Measurements from ENCODE around the gene ELP4.

The ELP4 gene

DNA sequence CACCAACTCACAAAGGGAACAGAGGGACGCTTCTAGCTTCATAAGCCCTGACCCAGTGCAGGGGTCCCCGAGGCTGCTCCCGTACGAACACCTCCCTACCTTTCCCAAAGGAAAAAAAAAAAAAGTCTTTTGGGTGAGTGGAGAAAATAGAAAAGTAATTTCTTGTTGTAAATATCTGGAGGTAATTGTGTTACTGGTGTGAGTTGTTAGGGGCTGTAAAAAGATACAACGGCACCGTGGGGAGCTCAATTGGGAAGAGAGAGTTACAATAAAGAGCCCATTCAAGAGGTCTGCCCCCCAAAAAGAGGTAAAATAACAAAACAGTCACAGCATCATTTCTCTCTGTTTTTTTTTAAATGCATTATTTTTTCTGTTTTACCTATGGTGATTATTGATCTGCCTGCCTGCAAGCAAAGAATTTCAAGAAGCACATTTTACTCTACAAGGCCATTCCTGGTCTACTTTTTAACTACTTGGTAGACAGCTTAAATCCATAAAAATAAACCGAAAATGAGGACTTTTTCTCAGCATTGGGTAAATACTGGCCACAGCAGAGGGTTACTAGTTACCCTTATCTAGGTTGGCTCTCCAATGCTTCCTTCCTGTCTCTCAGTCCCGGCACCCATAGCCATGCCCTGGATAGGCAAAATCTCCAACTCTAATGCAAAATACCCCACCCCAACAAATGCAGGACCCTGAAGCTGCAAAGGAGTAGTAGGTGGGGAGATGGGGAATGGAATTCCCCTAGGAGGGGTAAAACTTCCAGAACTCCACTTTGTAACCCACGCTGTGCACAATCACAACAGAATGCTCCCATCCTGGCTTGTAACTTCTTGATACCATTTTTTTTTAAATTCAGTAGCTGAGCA is 298.5 kb downstream of the ELP4 start:
- ChIA-PET POLR2A (interaction anchor here (1.1 kb wide), 1 partner anchor 8 kb away, joined by 4 read pairs; no protein-coding TSS in a partner anchor), CTCF (interaction anchor here (0.6 to 3.2 kb wide), 7 partner anchors 62 to 514 kb away, joined by 3 to 13 read pairs (median 4); no protein-coding TSS in a partner anchor)
- Histone ChIP-seq H3K4me3 (ENCODE audit: low read depth, low read length) (peak overlapping the region; percentile 84), H3K9me3 (ENCODE audit: control insufficient read depth, insufficient read depth, low read depth, low read length) (no peaks in the 10 kb centered on the region), H3K27ac (ENCODE audit: extremely low read depth, low read depth, low read length) (peak overlapping the region; percentile 93; the same call in 1 of the 2 replicates), H3K4me1 (ENCODE audit: control insufficient read depth, insufficient read depth, low read length) (no peaks in the 10 kb centered on the region), H3K36me3 (ENCODE audit: control insufficient read depth in 2 of 2, insufficient read depth in 1 of 2, low read length in 2 of 2) (peaks cover 0 to 41% of the 10 kb centered on the region in 2 experiments; a peak in 1 of 3 replicates)
- TF ChIP-seq ZSCAN23 (tag by site-specific recombination; IDR thresholded peaks at IDR 0.05): no peak
- TF ChIP-seq YY1 (tag by site-specific recombination; IDR thresholded peaks at IDR 0.05): no peak
- no peak for TF ChIP-seq ZNF600 (tag by site-specific recombination; IDR thresholded peaks at IDR 0.05)
- TF ChIP-seq, protein P1, sequence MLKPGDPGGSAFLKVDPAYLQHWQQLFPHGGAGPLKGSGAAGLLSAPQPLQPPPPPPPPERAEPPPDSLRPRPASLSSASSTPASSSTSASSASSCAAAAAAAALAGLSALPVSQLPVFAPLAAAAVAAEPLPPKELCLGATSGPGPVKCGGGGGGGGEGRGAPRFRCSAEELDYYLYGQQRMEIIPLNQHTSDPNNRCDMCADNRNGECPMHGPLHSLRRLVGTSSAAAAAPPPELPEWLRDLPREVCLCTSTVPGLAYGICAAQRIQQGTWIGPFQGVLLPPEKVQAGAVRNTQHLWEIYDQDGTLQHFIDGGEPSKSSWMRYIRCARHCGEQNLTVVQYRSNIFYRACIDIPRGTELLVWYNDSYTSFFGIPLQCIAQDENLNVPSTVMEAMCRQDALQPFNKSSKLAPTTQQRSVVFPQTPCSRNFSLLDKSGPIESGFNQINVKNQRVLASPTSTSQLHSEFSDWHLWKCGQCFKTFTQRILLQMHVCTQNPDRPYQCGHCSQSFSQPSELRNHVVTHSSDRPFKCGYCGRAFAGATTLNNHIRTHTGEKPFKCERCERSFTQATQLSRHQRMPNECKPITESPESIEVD (tag by site-specific recombination; IDR thresholded peaks at IDR 0.05): no peak
- no peak for TF ChIP-seq ZSCAN16 (tag by site-specific recombination; IDR thresholded peaks at IDR 0.05)
- no peak for TF ChIP-seq ZEB2 (tag by site-specific recombination; IDR thresholded peaks at IDR 0.05)
- TF ChIP-seq ZNF530 (tag by site-specific recombination; IDR thresholded peaks at IDR 0.05; ENCODE audit: low read depth): no peak
- TF ChIP-seq ZNF626 (tag by site-specific recombination; IDR thresholded peaks at IDR 0.05): no peak
- TF ChIP-seq ZNF292 (tag by site-specific recombination; IDR thresholded peaks at IDR 0.05; ENCODE audit: borderline replicate concordance, low read depth): no peak
- no peak for TF ChIP-seq EGR2 (tag by site-specific recombination; IDR thresholded peaks at IDR 0.05; ENCODE audit: low read depth)
- TF ChIP-seq MYNN (tag by site-specific recombination; IDR thresholded peaks at IDR 0.05; ENCODE audit: borderline replicate concordance): no peak
- TF ChIP-seq ZNF501 (tag by site-specific recombination; IDR thresholded peaks at IDR 0.05): no peak
- no peak for TF ChIP-seq OSR2 (tag by site-specific recombination; IDR thresholded peaks at IDR 0.05)
- no peak for TF ChIP-seq ZNF302 (tag by site-specific recombination; IDR thresholded peaks at IDR 0.05; ENCODE audit: low read depth)
- no peak for TF ChIP-seq ZBTB48 (tag by site-specific recombination; IDR thresholded peaks at IDR 0.05)
- TF ChIP-seq ZNF214 (tag by site-specific recombination; IDR thresholded peaks at IDR 0.05; ENCODE audit: borderline replicate concordance): no peak

DNA sequence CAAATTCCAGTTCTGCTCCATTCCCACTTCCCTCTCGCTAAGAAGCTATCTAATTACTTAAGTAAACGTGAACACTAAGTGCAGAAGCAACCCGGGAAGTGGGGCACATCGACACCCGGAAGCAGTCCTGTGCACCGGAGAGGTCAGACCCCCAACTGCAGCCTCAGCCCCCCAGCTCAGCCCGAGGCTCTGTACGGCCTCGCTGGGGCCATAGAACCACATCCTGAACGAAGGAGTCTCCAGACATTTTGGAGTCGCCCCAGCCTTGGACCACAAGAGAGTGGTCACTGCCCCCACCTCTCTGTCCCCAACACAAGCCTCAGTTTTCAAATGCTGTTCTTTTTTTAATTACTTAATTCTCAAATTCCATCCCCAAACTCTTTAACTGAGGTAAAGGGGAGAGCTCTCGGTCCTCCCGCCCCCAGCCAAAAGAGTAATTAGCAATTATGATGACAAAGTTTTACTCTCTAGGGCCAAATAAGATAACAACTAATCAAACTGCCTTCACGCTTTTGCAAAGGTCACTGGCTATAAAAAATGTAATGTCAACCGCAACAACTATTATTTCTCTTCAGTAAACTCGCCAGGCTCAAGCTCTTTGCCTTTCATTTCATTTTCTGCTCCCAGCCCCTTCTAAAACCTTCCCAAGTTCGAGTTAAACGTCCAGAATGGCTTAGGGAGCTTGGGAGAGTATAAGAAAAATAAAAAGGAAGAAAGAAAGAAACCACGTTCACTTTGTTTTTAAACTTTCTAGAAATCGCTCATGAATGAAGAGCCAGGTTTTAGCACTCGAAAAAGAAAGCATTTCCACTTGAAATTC is 299.4 kb downstream of the ELP4 start:
- POLR2A ChIA-PET: no interaction called here
- H3K4me3 ChIP-seq (ENCODE audit: low read depth, low read length): peak overlapping the region; percentile 84
- CTCF ChIA-PET: interaction anchor here (0.7 to 3.2 kb wide), 7 partner anchors 62 to 747 kb away, joined by 3 to 13 read pairs (median 5); no protein-coding TSS in a partner anchor
- peak overlapping the region; percentile 93 for H3K27ac ChIP-seq (ENCODE audit: extremely low read depth, low read depth, low read length)
- H3K36me3 ChIP-seq (ENCODE audit: control insufficient read depth in 2 of 2, insufficient read depth in 1 of 2, low read length in 2 of 2): peaks cover 0 to 36% of the 10 kb centered on the region in 2 experiments; a peak in 1 of 3 replicates
- H3K9me3 ChIP-seq (ENCODE audit: control insufficient read depth, insufficient read depth, low read depth, low read length): no peaks in the 10 kb centered on the region
- no peaks in the 10 kb centered on the region for H3K4me1 ChIP-seq (ENCODE audit: control insufficient read depth, insufficient read depth, low read length)
- TF ChIP-seq ZNF558 (tag by site-specific recombination; IDR thresholded peaks at IDR 0.05) (no peak), ZNF561 (tag by site-specific recombination; IDR thresholded peaks at IDR 0.05; ENCODE audit: borderline replicate concordance) (no peak), SP7 (tag by site-specific recombination; IDR thresholded peaks at IDR 0.05) (0 out of 2 replicates have a peak, but pooled peaks have one; percentile 10), ZNF138 (tag by site-specific recombination; IDR thresholded peaks at IDR 0.05; ENCODE audit: borderline replicate concordance) (no peak), GLIS1 (tag by site-specific recombination; IDR thresholded peaks at IDR 0.05) (0 out of 2 replicates have a peak, but pooled peaks have one; percentile 43), IKZF3 (tag by site-specific recombination; IDR thresholded peaks at IDR 0.05) (no peak), GLIS2 (tag by site-specific recombination; IDR thresholded peaks at IDR 0.05) (peak; percentile 81), ZNF623 (tag by site-specific recombination; IDR thresholded peaks at IDR 0.05) (no peak), ZBTB1 (tag by site-specific recombination; IDR thresholded peaks at IDR 0.05) (no peak), HOXA7 (CRISPR knock-in tag; IDR thresholded peaks at IDR 0.05; ENCODE audit: borderline replicate concordance) (no peak), ZNF792 (tag by site-specific recombination; IDR thresholded peaks at IDR 0.05) (no peak)
- TF ChIP-seq, protein P2, sequence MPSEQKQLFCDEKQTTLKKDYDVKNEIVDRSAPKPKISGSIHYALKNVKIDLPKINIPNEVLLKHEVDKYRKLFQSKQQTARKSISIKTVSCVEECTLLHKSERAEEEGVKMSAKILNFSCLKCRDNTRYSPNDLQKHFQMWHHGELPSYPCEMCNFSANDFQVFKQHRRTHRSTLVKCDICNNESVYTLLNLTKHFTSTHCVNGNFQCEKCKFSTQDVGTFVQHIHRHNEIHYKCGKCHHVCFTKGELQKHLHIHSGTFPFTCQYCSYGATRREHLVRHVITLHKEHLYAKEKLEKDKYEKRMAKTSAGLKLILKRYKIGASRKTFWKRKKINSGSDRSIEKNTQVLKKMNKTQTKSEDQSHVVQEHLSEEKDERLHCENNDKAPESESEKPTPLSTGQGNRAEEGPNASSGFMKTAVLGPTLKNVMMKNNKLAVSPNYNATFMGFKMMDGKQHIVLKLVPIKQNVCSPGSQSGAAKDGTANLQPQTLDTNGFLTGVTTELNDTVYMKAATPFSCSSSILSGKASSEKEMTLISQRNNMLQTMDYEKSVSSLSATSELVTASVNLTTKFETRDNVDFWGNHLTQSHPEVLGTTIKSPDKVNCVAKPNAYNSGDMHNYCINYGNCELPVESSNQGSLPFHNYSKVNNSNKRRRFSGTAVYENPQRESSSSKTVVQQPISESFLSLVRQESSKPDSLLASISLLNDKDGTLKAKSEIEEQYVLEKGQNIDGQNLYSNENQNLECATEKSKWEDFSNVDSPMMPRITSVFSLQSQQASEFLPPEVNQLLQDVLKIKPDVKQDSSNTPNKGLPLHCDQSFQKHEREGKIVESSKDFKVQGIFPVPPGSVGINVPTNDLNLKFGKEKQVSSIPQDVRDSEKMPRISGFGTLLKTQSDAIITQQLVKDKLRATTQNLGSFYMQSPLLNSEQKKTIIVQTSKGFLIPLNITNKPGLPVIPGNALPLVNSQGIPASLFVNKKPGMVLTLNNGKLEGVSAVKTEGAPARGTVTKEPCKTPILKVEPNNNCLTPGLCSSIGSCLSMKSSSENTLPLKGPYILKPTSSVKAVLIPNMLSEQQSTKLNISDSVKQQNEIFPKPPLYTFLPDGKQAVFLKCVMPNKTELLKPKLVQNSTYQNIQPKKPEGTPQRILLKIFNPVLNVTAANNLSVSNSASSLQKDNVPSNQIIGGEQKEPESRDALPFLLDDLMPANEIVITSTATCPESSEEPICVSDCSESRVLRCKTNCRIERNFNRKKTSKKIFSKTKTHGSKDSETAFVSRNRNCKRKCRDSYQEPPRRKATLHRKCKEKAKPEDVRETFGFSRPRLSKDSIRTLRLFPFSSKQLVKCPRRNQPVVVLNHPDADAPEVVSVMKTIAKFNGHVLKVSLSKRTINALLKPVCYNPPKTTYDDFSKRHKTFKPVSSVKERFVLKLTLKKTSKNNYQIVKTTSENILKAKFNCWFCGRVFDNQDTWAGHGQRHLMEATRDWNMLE (tag by site-specific recombination; conservative IDR thresholded peaks at IDR 0.05; ENCODE audit: low read depth): peak; percentile 70

All from HEK293 (cell line).